Smooth muscle cell (in vitro differentiated cells): Measurements from ENCODE around the gene RRM2. TPM values are rescaled to one million over a fixed set of nuclear protein-coding genes. Genes with fewer than 3 reads are reported as not detected.
A peak's percentile ranks its signal among the peaks of the same experiment; 100 is the strongest.

Experiments
- DNase-seq: peaks from one replicate; lab custom pipeline; 2025; ENCODE audit not compliant: unreplicated experiment; lab: John Stamatoyannopoulos, UW
- H2AFZ ChIP-seq: fragments of 200-600 bp; sonication (generic); 2 replicates; pipeline ENCODE4 v1.6.0; 2016; ENCODE audit warnings: antibody characterized with exemption, low read depth, mild to moderate bottlenecking
- H3F3A ChIP-seq: fragments of 200-600 bp; sonication (generic); 2 replicates; pipeline ENCODE4 v1.6.0; 2017; ENCODE audit warnings: antibody characterized with exemption, low read depth
- H3K27ac ChIP-seq: fragments of 200-600 bp; sonication (generic); 2 replicates; pipeline ENCODE4 v1.5.1; 2016; ENCODE audit warnings: low read depth, mild to moderate bottlenecking
- H3K27me3 ChIP-seq: fragments of 200-600 bp; sonication (generic); 2 replicates; pipeline ENCODE4 v1.6.1; 2016; ENCODE audit warnings: low read depth, mild to moderate bottlenecking
- H3K36me3 ChIP-seq: fragments of 200-600 bp; sonication (generic); 2 replicates; pipeline ENCODE4 v1.5.1; 2016; ENCODE audit warnings: low read depth
- H3K4me1 ChIP-seq: fragments of 200-600 bp; sonication (generic); 2 replicates; pipeline ENCODE4 v1.5.1; 2016; ENCODE audit warnings: low read depth
- H3K4me2 ChIP-seq: fragments of 200-600 bp; sonication (generic); 2 replicates; pipeline ENCODE4 v1.6.0; 2016; ENCODE audit warnings: mild to moderate bottlenecking
- H3K4me3 ChIP-seq: fragments of 200-600 bp; sonication (generic); 2 replicates; pipeline ENCODE4 v1.5.1; 2016; ENCODE audit warnings: mild to moderate bottlenecking
- H3K79me2 ChIP-seq: fragments of 200-600 bp; sonication (generic); 2 replicates; pipeline ENCODE4 v1.6.0; 2016; ENCODE audit warnings: low read depth, mild to moderate bottlenecking
- H3K9ac ChIP-seq: fragments of 200-600 bp; sonication (generic); 2 replicates; pipeline ENCODE4 v1.6.0; 2016; ENCODE audit warnings: low read depth
- H3K9me3 ChIP-seq: fragments of 200-600 bp; sonication (generic); replicated peaks from 2 replicates; pipeline ENCODE4 v1.5.1; 2016; ENCODE audit warnings: low read depth
- H4K20me1 ChIP-seq: fragments of 200-600 bp; sonication (generic); 2 replicates; pipeline ENCODE4 v1.6.0; 2016; ENCODE audit warnings: low read depth
- CTCF ChIP-seq: fragments of 200-600 bp; sonication (generic); IDR thresholded peaks from 2 replicates; pipeline ENCODE4 v1.5.1; 2017; ENCODE audit warnings: borderline replicate concordance, mild to moderate bottlenecking, antibody characterized with exemption; ENCODE audit not compliant: insufficient read depth, poor library complexity, severe bottlenecking
- WGBS: methylation state at CpG from one replicate; pipeline ENCODE4 v1.1.7; 2016; ENCODE audit warnings: low lambda C conversion rate; 5-methylcytosine and 5-hydroxymethylcytosine counted together
- polyA plus RNA-seq: library from polyadenylated mRNA; unstranded; fragments of >200 nt; fragmentation: Nextera tagmentation; extraction: Ambion mirVana; gene quantifications from 2 replicates; pipeline ENCODE4 v1.2.1, GENCODE V29; 2016
- total RNA-seq: library from RNA; depleted of rRNA; stranded (reverse); fragments of >200 nt; gene quantifications from 2 replicates; pipeline ENCODE4 v1.2.3, GENCODE V29; 2014

The RRM2 gene
- total and polyA plus RNA-seq, 2 experiments from 2014 or later: 22.7 to 102 TPM

DNA sequence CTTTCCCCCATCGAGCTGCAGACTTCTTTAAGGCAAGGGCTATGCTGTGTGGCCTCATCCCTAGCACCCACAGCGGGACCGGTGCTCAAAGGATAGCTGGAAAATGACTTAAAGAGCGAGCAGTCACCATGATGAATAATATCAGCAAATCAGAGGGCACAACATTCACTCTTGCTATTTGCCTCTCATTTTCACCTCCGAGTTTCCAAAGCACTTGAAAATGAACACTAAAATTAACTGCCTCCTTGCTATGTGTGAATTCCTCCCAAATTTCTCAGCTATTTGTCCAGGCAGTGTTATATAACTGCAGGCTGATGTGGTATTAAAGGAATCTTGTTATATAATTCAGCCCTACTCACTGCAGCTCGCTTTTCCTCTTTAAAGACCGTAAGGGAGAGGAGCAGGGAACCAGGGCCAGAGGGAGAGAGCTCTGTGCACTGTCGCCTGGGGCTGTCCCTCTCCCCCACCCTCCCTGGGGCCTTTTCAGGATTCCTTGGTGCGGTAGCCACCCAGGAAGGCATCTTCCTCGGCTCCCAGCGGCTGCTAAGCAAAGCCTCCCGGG, 43.8 kb upstream of the RRM2 start:
- H3K36me3 ChIP-seq: no peaks in the 10 kb centered on the region
- no peak overlapping the region for H3K9ac ChIP-seq
- H3K27ac ChIP-seq: peak overlapping the region; percentile 19
- no peaks in the 10 kb centered on the region for H3K4me1 ChIP-seq
- peak overlapping the region; percentile 74 for H3K4me3 ChIP-seq
- no peaks in the 10 kb centered on the region for H4K20me1 ChIP-seq
- no peak for TF ChIP-seq CTCF
- no peaks in the 10 kb centered on the region for H3K79me2 ChIP-seq
- peaks cover 8% of the 10 kb centered on the region for H3F3A ChIP-seq
- H3K27me3 ChIP-seq: peaks cover 52% of the 10 kb centered on the region
- no peaks in the 10 kb centered on the region for H3K9me3 ChIP-seq
- H2AFZ ChIP-seq: peak overlapping the region; percentile 71
- WGBS: 35% methylated on average over 12 of the region's 12 CpGs
- H3K4me2 ChIP-seq: peak overlapping the region; percentile 92
- DNase-seq: no peak

GRCh38 chr2:10079266-10079869, 43.2 kb upstream of the RRM2 start:
- no peaks in the 10 kb centered on the region for H4K20me1 ChIP-seq
- 3% methylated on average over 33 of the region's 53 CpGs for WGBS
- H3K79me2 ChIP-seq: no peaks in the 10 kb centered on the region
- no peak overlapping the region for H3K9ac ChIP-seq
- peak overlapping the region; percentile 19 for H3K27ac ChIP-seq
- H3K4me3 ChIP-seq: peak overlapping the region; percentile 74
- peak overlapping the region; percentile 92 for H3K4me2 ChIP-seq
- peak; percentile 42 for DNase-seq
- H3K36me3 ChIP-seq: no peaks in the 10 kb centered on the region
- no peaks in the 10 kb centered on the region for H3K9me3 ChIP-seq
- H3K27me3 ChIP-seq: peaks cover 52% of the 10 kb centered on the region
- no peak for TF ChIP-seq CTCF
- no peaks in the 10 kb centered on the region for H3K4me1 ChIP-seq
- peaks cover 8% of the 10 kb centered on the region for H3F3A ChIP-seq
- peak overlapping the region; percentile 71 for H2AFZ ChIP-seq

DNA sequence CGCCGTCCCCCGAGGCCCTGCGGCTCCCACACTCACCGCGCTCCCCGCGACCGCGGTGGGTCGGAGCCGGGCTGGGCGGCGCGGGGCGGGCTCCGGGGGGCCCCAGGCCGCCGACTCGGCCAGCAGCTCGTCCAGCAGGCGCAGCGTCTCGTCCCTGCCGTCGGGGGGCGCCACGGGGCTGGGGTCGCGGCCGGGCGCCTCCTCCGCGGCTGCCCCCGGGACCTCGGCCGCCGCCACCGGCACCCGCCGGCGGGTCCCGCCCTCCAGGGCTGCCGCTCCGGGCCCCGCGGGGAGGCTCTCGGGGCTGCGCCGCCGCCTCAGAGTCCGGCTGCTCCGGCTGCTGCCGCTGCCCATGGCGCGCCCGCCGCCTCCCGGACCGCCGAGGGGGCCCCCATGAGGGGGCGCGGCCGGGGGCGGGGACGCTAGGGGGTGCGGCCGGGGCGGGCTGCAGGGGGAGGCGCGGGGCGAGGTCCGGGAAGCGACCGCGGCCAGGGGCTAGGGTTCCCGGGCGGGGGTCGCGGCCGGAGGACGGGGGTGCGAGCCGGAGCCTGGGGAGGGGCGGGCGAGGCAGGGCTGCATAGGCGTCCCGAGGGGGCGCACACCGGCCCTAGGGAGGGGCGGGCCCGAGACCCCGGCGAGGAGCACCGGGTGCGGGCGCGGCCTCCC, 42.5 kb upstream of the RRM2 start, which contains the start of gene CYS1:
Gene CYS1, minus strand, starts transcription at position 542 of the 666 bp plus-strand sequence. Its CDS starts 188 bp downstream, at position 354.
- Histone ChIP-seq H3K36me3 (no peaks in the 10 kb centered on the region), H3K27me3 (peaks cover 50% of the 10 kb centered on the region), H3F3A (peaks cover 8% of the 10 kb centered on the region), H2AFZ (peak within 1 kb of the TSS; percentile 78), H3K9ac (no peak within 1 kb of the TSS), H3K4me3 (peak within 1 kb of the TSS; percentile 74), H3K79me2 (no peaks in the 10 kb centered on the region), H3K27ac (peak within 1 kb of the TSS; percentile 19), H4K20me1 (no peaks in the 10 kb centered on the region), H3K4me2 (peak within 1 kb of the TSS; percentile 92), H3K4me1 (no peaks in the 10 kb centered on the region), H3K9me3 (no peaks in the 10 kb centered on the region)
- 0% methylated on average over 6 of the region's 98 CpGs for WGBS
- peak; percentile 42 for DNase-seq
- TF ChIP-seq CTCF: peak; percentile 3
